ENCODE measurements around the gene RNF130. TPM values are rescaled to one million over a fixed set of nuclear protein-coding genes. Genes with fewer than 3 reads are reported as not detected.
"Not testable (repeated sequence)": the region's sequence is repeated elsewhere in the genome, so short reads cannot be mapped to it uniquely, and the experiment has no call there.

The RNF130 gene
- total RNA-seq, 1 donor from 2014 or later = 5.5 TPM

DNA sequence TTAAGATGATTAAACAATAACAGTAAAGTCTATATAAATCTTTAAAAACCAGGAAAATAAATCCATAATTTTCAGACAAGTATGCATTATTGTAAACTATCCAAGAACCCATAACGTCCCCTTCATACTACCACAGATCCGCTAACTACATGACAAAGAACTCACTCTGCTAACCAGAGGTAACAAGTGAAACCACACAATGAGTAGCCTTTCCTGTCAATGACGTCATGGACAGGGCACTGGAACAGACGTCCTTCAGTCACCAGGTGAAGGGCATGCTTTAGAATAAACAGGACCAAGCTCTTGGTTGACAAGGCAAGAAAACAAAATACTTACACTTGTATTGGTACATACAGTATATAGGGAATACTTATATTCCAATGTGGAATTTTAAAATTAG, 45.2 kb downstream of the RNF130 start:
- intact Hi-C loops (cut with micrococcal nuclease) = no loop called here

GRCh38 chr5:180021900-180022299, 49.7 kb downstream of the RNF130 start:
- intact Hi-C loops (cut with micrococcal nuclease) = no loop called here

DNA sequence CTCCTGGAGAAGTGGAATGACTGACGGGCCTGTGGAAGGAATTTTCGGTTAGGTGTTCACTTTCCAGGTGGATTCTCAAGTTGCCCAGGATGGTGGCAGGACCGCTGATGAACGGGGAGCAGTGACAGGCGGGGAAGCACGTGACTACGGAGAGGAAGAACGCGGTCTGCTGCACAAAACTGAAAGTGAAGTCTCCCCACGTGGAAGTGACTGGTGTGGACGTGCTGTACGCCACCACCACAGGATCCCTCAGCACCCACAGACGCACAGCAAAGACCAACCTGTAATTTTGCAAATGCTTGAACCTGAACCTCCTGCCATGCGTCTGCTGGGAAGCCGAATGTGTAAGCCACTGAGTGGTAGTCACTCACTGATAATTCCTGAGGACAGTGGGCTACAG, 51.4 kb downstream of the RNF130 start:
- intact Hi-C loops (cut with micrococcal nuclease) = no loop called here

DNA sequence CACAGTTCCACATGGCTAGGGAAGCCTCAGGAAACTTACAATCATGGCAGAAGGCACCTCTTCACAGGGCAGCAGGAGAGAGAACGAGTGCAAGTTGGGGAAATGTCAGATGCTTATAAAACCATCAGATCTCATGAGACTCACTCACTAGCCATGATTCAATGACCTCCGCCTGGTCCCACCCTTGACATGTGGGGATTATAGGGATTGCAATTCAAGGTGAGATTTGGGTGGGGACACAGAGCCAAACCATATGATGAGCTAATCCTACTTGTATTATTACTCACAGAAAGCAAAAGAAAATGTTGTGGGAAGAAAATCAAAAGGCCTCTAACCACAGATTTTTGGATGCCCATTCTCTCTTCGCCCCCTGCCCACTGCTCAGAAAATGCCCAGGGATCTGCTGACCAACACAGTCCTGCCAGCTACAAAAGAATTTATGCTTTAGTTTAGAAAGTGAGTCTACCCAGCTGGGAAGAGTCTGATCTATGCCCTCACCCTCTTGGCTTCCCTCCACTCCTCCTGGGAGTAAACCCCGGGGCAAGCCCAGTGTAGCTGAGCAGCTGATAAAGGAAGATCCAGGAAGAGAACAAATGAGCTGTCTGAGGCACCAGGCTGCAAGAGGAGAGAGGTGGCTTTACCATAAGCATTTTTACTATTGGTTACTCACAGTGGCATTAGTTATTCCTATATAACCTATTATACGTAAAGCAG, 53.1 kb downstream of the RNF130 start:
- intact Hi-C loops (cut with micrococcal nuclease) = no loop called here

DNA sequence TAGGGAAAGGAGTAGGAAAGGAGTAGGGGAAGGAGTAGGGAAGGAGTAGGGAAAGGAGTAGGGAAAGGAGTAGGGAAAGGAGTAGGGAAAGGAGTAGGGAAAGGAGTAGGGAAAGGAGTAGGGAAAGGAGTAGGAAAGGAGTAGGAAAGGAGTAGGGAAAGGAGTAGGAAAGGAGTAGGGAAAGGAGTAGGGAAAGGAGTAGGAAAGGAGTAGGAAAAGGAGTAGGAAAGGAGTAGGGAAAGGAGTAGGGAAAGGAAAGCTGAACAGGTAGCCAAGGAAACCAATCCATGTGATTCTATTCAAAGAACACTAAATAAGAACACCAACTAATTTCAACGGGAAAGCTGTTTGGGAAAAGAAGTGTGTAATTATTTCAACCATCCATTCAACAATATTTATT, 56.0 kb downstream of the RNF130 start:
- intact Hi-C loops (cut with micrococcal nuclease) = not testable (repeated sequence)

GRCh38 chr5:180013678-180014077, 57.9 kb downstream of the RNF130 start:
- intact Hi-C loops (cut with micrococcal nuclease) = no loop called here

DNA sequence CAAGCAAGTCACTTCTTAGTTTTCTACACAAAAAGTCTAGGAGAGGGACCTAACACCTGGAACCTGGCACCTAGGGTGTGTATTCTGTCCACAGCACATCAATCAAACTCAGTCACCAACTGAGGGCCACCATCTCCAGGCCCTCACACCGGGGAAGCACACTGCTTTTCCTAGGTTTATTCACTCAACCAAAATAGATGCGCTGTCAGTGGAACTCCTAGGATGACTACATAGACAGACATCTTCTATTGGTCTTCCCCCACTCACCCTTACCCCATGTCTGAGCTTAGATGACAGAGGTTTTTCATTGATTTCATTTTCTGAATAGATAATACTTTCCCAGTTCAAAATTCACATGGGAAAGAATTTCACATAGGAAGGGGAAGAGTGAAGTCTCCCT, 59.2 kb downstream of the RNF130 start:
- intact Hi-C loops (cut with micrococcal nuclease) = no loop called here

DNA sequence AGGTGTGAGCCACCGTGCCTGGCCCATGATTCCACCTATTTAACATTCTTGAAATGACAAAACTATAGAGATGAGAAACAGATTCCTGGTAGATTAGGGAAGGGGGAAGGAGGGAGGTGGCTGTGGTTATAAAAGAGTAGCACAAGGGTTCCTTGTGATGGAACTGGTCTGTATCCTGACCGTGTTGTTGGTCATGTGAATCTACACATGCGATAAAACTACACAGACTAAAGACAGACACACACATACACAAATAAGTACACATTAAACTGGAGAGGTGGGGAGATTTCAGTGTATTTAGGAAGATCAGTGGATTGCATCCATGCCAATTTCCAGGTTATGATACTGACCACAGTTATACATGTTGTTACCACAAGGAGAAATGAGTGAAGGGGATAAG, 60.9 kb downstream of the RNF130 start:
- intact Hi-C loops (cut with micrococcal nuclease) = no loop called here

- intact Hi-C loops (cut with micrococcal nuclease) = no loop called here
Observed at GRCh38 chr5:180009581-180009980, 62.0 kb downstream of the RNF130 start.

DNA sequence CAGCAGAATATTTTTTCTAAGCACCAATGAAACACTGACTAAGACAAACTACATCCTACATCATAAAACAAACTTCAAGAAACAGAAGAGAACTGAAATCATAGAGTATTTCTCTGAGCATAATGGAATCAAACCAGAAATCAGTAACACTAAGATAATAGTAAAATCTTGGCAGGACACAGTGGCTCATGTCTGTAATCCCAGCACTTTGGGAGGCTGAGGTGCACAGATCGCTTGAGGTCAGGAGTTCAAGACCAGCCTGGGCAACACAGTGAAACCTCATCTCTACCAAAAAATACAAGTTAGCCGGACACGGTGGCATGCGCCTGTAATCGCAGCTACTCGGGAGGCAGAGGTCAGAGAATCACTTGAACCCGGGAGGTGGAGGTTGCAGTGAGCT, 63.1 kb downstream of the RNF130 start:
- intact Hi-C loops (cut with micrococcal nuclease) = no loop called here

GRCh38 chr5:180007582-180007981, 64.0 kb downstream of the RNF130 start:
- intact Hi-C loops (cut with micrococcal nuclease) = no loop called here

- intact Hi-C loops (cut with micrococcal nuclease) = no loop called here
Observed at GRCh38 chr5:180006141-180006540, 65.4 kb downstream of the RNF130 start.

GRCh38 chr5:180003127-180003526, 68.4 kb downstream of the RNF130 start:
- intact Hi-C loops (cut with micrococcal nuclease) = no loop called here

GRCh38 chr5:180001742-180002141, 69.8 kb downstream of the RNF130 start:
- intact Hi-C loops (cut with micrococcal nuclease) = no loop called here

- intact Hi-C loops (cut with micrococcal nuclease) = no loop called here
Observed at GRCh38 chr5:180001136-180001535, 70.4 kb downstream of the RNF130 start.

- intact Hi-C loops (cut with micrococcal nuclease) = no loop called here
Observed at GRCh38 chr5:179998485-179998884, 73.1 kb downstream of the RNF130 start.

GRCh38 chr5:179994583-179995323, 76.8 kb downstream of the RNF130 start:
- intact Hi-C loops (cut with micrococcal nuclease) = no loop called here

DNA sequence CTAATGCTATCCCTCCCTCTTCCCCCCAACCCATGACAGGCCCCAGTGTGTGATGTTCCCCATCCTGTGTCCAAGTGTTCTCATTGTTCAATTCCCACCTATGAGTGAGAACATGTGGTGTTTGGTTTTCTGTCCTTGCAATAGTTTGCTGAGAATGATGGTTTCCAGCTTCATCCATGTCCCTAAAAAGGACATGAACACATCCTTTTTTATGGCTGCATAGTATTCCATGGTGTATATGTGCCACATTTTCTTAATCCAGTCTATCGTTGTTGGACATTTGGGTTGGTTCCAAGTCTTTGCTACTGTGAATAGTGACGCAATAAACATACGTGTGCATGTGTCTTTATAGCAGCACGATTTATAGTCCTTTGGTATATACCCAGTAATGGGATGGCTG, 78.7 kb downstream of the RNF130 start:
- intact Hi-C loops (cut with micrococcal nuclease) = not testable (repeated sequence)

GRCh38 chr5:179991106-179991505, 80.5 kb downstream of the RNF130 start:
- intact Hi-C loops (cut with micrococcal nuclease) = no loop called here

DNA sequence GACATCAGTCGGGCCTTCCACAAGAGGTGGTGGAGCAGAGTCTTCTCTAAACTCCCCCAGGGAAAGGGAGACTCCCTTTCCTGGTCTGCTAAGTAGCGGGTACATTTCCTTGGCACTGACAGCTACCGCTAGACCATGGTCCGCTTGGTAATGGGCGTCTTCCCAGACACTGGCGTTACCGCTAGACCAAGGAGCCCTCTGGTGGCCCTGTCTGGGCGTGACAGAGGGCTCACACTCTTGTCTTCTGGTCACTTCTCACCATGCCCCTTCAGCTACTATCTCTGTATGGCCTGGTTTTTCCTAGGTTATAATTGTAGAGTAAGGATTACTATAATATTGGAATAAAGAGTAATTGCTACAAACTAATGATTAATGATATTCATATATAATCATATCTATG, 81.0 kb downstream of the RNF130 start:
- intact Hi-C loops (cut with micrococcal nuclease) = not testable (repeated sequence)

GRCh38 chr5:179986328-179986727, 85.2 kb downstream of the RNF130 start:
- intact Hi-C loops (cut with micrococcal nuclease) = no loop called here

GRCh38 chr5:179981636-179982035, 89.9 kb downstream of the RNF130 start:
- intact Hi-C loops (cut with micrococcal nuclease) = no loop called here

DNA sequence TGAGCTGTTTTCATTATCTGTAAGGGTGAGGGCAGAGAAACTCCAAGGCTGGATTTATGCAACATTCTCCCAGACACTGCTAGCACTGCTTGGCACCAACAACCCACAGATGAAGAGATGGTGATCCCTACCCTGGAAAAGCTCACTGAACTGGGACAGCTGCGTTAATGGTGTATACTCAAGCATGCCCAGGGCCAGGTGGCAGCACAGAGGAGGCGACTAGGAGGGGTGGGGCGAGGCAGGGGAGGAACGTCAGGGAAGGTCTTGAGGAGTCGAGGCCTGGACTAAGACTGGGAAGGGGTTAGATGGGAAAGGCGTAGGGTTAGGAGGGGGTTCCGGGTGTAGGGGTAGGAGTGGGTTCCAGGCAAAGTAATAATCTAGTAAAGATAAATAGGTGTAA, 90.8 kb downstream of the RNF130 start:
- intact Hi-C loops (cut with micrococcal nuclease) = no loop called here

All from T-helper 2 cell treated with Interferon-gamma antibody and Interleukin-4, amounts not matched to agents 100 ng/mL and 5 ng/mL, for 36 hours (primary cell).